ENCODE measurements around the gene PTPN14.

DNA sequence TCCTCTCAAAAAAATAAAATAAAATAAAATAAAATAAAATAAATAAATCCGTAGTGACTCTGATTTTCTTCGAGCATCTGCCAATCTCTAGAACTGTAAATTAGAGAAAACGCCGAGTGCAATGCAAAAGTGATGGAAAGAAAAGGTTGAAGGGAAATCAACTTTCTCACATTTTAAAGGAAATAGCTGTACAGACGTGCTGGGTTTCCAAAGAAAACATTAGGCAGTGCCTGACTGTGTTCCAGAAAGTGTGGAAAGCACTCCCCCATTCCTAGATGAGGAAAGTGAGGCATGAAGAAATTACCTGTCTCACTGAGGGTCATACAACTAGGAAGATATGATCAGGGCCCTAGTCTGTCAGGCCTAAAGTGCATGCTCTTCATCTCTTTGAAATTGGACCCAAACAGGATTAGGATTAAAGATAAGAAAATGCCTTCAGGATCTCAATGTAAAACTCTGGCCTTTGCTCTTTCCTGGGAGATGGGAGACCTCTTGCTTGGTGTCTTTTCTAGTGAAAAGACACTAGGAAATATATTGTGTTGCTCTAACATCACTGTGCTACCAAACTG is 1.8 kb upstream of the PTPN14 start:
- no peak for TF ChIP-seq EZH2 (IDR thresholded peaks at IDR 0.05; ENCODE audit: borderline replicate concordance, insufficient read depth, low read length, poor library complexity, severe bottlenecking)
- TF ChIP-seq CTCF (IDR thresholded peaks at IDR 0.05; ENCODE audit: poor library complexity, severe bottlenecking), result no peak
- no peak for TF ChIP-seq POLR2AphosphoS5 (IDR thresholded peaks at IDR 0.05)
- no peak for TF ChIP-seq REST (IDR thresholded peaks at IDR 0.05; ENCODE audit: borderline replicate concordance)
- TF ChIP-seq EP300 (conservative IDR thresholded peaks at IDR 0.05; ENCODE audit: poor library complexity, severe bottlenecking), result no peak
- no peak for TF ChIP-seq TAF1 (IDR thresholded peaks at IDR 0.05; ENCODE audit: low read depth)
- TF ChIP-seq RAD21 (conservative IDR thresholded peaks at IDR 0.05), result no peak
- no peak for TF ChIP-seq MXI1 (conservative IDR thresholded peaks at IDR 0.05; ENCODE audit: poor library complexity, severe bottlenecking)
- no peak for TF ChIP-seq SMC3 (conservative IDR thresholded peaks at IDR 0.05; ENCODE audit: poor library complexity)

All from neural cell (in vitro differentiated cells).